CD1c-positive myeloid dendritic cell (primary cell): ENCODE measurements around the gene SIRT6.
A peak's percentile ranks its signal among the peaks of the same experiment; 100 is the strongest.
"Not testable (repeated sequence)": the region's sequence is repeated elsewhere in the genome, so short reads cannot be mapped to it uniquely, and the experiment has no call there.

Experiments used
- DNase-seq: peaks from one replicate; pipeline ENCODE4 v3.0.0-alpha.2; 2016; ENCODE audit errors: extremely low spot score

SIRT6 gene

DNA sequence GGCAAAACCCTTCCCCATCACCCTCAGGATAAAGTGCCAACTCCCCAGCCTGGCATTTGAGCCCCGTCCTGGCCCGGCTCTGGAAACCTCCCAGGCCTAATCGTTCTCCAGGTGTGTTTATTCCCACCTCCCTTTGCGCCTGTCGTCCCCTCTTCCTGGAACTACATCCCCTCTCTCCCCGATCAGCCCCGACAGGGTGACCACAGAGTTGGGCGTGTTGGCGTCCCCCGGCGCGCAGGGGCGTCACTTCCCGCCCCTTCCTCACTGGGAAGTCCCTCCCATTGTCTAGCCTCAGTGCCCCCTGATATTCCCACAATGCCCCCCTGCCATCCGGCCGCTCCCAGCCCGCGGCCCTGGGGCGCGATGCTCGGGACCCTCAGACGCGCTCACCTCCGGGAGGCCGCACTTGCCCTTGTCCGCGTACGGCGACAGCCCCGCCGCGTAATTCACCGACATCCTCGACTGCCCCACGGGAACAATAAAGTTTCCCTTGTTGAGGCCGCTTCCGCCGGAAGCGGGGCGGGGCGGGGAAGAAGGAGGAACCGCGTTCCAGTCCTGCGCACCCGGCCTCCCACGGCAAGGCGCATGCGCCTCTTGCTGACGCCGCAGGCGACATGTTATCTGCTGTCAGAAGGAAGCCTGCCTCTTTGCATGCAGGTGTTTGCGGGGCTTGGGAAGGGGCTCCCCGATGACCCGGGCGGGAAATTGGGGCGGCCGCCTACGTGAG lies at the start of gene SIRT6, which contains the start of gene ANKRD24:
Gene SIRT6 (minus strand): TSS at position 480 of the 727 bp plus-strand sequence. CDS start 24 bp downstream, at position 456.
Gene ANKRD24 (plus strand): TSS at position 606 of the 727 bp plus-strand sequence. CDS start 3,737 bp downstream, outside the sequence.
- peak; percentile 98 for DNase-seq

DNA sequence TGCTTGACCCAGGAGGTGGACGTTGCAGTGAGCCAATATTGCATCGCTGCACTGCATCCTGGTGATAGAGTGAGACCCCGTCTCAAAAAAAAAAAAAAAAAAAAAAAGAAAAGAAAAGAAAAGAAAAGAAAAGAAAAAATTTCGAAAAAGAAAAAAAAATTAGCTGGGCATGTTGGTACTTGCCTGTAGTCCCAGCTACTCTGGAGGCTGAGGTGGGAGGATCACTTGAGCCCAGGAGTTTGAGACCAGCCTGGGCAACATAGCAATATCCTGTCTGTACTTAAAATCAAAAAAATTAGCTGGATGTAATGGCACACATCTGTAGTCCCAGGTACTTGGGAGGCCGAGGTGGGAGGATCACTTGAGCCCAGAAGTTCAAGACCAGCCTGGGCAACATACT lies 49.8 kb upstream of the SIRT6 start:
- not testable (repeated sequence) for DNase-seq

DNA sequence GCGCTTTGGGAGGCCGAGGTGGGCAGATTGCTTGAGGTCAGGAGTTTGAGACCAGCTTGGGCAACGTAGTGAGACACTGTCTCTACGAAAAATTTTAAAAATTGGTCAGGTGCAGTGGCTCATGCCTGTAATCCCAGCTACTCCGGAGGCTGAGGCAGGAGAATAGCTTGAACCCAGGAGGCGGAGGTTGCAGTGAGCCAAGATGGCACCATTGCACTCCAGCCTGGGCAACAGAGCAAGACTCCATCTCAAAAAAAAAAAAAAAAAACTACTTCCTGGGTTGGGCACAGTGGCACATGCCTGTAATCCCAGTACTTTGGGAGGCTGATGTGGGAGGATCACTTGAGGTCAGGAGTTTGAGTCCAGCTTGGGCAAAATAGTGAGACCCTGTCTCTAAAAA lies 49.2 kb upstream of the SIRT6 start:
- not testable (repeated sequence) for DNase-seq

DNA sequence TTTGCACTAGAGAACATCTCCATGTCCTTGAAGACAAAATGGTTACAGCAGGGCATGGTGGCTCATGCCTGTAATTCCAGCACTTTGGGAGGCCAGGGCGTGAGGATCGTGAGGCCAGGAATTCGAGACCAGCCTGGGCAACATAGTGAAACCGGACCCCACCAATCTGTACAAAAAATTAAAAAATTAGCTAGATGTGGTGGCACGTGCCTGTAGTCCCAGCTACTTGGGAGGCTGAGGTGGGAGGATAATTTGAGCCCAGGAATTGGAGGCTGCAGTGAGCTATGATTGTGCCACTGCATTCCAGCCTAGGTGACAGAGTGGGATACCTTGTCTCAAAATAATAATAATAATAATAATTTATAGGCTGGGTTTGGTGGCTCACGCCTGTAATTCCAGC lies 47.9 kb upstream of the SIRT6 start:
- DNase-seq: not testable (repeated sequence)

DNA sequence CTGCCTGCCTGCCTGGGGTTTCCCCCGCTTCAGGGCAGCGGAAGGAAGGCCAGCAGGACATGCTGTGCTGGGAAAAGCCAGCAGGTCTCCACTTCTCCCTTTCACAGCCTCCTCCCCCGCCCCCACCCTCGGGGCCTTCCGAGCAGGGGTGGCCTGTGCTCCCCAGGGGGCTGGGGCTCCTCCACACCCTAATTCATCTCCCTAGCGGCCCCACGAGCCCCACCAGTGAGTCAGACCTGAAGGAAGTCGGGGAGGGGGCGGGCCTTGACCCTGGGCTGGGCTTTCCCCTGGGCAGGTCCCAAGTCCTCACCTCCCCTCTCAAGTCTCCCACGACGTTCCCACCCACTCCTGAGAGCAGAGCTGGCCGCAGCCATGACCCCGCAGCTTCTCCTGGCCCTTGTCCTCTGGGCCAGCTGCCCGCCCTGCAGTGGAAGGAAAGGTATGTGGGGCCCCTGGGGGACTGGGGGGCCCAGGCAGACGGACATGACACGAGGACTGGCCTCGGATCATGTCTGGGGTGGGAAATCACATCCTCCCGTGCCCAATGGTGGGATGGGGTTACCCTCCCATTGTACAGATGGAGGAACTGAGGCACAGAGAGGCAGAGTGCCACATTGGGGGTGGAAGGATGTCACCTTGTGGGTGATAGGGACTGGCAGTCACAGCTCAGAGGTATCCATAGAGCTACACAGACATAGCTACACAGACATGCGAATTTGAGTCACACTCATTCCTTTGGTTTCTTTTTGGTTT lies 47.0 kb upstream of the SIRT6 start, which contains the start of gene EBI3:
Gene EBI3 (plus strand): TSS at position 345 of the 753 bp plus-strand sequence. CDS start 28 bp downstream, at position 373.
- DNase-seq: peak; percentile 62

DNA sequence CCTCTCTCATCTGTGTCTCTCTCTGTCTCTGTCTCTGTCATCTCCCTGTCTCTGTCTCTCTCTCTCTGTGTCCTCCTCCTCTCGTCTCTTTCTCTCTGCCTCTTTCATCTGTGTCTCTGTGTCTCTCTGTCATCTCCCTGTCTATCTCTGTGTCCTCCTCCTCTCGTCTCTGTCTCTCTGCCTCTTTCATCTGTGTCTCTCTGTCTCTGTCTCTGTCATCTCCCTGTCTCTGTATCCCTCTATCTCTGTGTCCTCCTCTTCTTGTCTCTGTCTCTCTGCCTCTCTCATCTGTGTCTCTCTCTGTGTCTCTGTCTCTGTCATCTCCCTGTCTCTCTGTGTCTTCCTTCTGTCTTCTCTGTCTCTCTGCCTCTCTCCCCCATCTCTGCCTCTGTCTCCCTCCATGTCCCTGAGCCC lies 46.4 kb upstream of the SIRT6 start:
- no peak for DNase-seq

DNA sequence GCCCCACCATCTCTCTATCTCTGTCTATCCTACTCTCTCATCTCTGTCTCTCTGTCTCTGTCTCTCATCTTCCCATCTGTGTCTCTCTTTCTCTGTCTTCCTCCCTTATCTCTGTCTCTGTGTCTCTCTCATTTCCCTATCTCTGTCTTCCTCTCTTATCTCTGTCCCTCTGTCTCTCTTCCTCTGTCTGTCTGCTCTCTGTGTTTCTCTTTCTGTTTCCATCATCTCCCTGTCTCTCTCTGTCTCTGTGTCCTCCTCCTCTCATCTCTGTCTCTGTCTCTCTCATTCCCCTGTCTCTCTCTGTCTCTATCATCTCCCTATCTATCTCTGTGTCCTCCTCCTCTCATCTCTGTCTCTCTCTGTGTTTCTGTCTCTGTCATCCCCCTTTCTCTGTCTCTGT lies 45.4 kb upstream of the SIRT6 start:
- no peak for DNase-seq

DNA sequence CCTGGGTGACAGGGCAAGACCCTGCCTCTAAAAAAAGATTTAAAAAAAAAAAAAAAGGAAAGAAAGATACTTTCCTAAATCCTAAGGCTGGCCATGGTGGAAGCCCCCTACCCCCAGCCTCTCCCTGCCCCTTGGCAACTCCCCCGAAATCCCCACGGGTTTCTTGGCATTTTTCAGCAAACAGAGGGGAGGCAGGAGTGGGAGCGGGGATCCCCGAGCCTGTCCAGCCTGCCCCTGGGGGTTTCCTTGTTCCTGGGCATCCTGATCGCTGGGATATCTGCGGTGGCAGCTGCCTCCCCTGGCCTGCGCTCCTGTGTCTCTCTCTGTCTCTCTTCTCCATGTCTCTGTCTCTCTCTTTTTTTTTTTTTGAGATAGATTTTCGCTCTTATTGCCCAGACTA lies 43.5 kb upstream of the SIRT6 start:
- no peak for DNase-seq

DNA sequence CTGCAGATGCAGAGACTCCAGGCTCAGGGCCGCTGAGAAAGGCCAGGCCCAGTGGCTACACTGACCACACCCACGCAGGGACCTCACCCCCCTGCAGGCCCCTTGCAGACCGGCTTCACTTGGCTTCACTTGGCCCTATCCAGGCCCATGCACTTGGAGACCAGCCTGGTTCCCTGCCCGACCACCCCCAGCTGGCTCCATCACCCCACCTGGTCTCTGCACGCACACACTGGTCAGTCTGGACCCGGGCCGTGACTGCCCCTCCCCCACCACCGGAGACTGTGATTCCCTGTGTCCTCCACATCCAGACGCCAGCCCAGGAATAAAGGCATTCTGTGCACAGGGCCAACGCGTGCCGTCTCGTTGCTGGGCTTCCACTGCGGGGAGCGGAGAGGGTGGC lies 42.1 kb upstream of the SIRT6 start:
- DNase-seq: no peak

DNA sequence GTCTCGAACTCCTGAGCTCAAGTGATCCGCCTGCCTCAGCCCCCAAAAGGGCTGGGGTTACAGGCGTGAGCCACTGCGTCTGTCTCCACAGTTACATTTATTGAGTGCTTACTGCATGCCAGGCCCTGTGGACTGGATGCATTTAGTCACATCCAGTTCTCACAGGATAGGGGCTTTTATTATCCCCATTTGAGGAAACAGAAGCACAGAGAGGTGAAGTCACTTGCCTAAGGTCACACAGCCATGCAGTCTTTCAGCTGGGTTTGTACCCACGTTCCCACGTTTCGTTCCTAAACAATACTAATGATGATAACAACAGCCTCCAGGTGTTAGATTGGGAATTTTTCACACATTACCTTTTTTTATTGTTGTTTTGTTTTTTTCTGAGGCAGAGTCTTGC lies 37.8 kb upstream of the SIRT6 start:
- DNase-seq: no peak

DNA sequence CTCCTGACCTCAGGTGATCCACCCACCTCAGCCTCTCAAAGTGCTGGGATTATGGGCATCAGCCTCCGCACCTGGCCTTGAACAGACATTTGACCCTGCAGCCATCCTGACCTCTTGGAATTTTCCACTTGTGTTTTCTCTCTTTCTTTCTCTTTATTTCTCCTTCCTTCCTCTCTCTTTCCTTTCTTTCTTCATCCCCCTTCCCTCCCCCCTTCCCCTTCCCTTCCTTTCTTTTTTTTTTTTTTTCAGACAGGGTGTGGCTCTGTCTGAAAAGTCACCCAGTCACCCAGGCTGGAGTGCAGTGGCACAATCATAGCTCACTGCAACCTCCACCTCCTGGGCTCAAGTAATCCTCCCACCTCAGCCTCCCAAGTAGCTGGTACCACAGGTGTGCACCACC lies 36.2 kb upstream of the SIRT6 start:
- DNase-seq: not testable (repeated sequence)

DNA sequence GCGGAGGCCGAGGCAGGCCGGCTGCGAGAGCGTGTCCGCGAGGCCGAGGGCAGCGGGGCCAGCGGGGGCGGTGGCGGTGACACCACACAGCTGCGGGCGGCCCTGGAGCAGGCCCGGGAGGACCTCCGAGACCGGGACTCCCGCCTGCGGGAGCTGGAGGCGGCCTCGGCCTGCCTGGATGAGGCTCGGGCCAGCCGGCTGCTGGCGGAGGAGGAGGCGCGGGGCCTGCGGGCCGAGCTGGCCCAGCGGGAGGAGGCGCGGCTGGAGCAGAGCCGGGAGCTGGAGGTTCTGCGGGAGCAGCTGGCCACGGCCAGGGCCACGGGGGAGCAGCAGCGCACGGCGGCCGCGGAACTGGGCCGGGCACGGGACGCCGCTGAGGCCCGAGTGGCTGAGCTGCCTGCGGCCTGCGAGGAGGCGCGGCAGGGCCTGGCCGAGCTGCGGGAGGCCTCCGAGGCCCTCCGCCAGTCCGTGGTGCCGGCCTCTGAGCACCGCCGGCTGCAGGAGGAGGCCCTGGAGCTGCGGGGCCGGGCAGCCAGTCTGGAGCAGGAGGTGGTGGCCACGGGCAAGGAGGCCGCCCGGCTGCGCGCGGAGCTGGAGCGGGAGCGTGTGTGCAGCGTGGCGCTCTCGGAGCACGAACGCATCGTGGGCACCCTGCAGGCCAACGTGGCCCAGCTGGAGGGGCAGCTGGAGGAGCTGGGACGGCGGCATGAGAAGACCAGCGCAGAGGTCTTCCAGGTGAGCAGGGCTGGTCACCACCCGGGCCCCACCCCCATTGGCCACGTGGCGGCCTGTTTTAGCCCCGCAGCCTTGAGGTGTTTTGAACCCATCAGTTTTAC lies 35.3 kb upstream of the SIRT6 start:
- DNase-seq: no peak

DNA sequence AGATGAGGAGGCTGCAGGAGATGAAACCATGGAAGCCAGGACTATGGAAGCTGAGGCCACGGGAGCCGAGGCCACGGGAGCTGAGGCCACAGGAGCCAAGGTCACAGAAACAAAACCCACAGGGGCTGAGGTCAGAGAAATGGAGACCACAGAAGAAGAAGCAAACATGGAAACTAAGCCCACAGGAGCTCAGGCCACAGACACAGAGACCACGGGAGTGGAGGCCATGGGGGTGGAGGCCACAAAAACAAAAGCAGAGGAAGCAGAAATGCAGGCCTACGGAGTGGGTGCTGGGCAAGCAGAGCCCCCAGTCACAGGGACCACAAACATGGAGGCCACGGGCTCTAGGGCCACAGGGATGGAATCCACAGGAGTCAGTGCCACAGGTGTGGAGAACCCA lies 34.5 kb upstream of the SIRT6 start:
- DNase-seq: no peak

DNA sequence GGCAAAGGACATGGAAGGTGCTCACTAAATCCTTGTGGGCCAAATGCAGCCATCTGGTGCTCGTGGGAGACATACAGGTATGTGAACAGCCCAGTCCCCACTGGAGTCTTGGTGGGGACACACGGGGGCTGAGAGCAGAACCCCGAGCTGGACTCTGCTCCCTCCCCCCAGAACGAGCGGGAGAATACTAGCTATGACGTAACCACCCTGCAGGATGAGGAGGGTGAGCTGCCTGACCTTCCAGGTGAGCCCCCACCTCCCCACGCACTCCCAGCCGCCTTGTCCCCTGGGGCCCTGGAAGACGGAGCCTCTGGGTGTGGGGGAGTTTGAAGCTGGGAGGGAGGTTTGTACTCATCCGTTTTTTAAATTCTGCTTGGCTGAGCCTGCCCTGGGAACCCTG lies 33.4 kb upstream of the SIRT6 start:
- no peak for DNase-seq

DNA sequence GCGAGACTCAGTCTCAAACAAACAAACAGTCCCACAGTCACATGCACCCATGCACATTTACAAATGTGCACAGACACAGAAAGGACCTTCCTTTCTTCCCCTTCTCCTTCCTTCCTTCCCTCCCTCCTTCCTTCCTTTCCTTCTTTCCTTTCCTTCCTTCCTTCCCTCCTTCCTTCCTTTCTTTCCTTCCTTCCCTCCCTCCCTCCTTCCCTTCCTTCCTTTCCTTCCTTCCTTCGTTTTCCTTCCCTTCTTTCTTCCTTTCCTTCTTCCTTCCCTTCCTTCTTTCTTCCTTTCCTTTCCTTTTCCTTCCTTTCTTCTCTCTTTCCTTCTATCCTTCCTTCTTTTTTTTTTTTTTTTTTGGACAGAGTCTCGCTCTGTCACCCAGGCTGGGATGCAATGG lies 30.8 kb upstream of the SIRT6 start:
- DNase-seq: no peak

DNA sequence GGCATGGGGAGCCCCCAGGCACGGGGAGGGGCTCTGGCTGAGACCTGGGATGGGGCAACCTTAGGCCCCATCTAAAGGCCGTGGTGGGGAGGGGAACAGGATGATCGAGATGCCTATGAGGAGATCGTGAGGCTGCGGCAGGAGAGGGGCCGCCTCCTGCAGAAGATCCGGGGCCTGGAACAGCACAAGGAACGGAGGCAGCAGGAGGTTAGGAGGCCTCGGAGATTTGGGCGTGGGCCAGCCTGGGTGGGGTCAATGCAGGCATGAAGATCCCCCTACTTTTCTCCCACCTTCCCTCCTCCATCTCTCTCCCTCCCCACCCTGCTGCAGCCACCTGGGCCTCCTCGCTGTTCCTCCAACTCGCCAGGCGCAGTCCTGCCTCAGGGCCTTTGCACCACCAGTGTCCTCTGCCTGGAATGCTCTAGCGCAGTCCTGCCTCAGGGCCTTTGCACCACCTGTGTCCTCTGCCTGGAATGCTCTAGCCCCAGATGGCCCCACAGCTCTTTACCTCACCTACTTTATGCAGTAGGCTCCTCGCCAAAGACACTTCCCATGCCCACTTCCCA lies 27.9 kb upstream of the SIRT6 start:
- DNase-seq: no peak

DNA sequence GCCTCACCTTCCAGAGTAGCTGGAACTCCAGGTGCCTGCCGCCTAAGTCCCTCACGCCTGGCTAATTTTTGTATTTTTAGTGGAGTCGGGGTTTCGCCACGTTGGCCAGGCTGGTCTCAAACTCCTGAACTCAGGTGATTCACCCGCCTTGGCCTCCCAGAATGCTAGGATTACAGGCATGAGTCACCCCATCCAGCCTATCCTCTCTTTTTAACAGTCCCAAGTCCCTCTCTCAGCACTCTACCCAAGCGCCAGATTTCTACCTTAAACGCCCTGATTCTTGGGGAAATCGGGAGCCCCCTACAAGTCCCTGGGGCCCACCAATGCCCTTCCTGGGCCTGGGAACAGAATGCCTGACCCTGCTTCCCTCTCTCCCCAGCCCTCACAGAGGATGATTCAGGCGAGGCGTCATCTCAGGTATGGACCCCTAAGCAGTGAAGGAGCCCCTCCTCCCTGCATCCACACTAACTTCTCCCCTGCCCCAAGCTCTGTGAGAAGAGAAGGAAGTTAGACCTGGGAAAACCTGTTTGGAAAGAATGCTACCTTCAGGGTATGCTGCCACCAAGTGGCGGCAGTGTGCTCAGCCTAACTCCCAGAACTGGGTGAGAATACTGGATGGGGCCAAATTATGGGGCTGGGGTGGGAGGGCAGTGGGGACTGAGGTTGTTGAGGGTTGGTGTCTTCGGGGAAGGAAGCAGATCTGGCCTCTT lies 26.2 kb upstream of the SIRT6 start:
- DNase-seq: peak; percentile 30

DNA sequence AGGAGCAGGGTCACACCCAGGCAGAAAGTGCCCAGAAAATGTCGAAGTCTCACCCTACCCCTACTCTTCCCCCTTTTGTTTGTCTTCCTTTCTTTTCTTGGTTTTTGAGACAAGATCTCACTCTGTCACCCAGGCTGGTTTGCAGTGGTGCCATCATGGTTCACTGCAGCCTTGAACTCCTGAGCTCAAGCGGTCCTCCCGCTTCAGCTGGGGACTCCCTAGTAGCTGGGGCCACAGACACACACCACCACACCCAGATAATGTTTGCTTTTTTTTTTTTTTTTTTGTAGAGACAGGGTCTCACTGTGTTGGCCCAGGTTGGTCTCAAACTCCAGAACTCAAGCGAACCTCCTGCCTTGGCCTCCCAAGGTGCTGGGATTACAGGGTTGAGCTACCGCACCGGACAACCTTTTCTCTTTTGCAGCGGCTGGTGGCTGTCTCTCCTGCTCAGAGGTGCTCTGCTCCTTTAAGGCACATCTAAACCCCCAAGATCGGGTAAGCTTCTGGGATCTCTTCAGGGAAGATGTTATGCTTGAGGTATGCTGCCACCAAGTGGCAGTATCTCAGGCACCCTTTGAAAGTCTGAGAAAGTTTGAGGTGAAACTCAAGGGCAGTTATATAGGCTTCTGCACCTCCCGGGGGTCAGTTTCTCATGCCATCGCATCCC lies 24.6 kb upstream of the SIRT6 start:
- no peak for DNase-seq

DNA sequence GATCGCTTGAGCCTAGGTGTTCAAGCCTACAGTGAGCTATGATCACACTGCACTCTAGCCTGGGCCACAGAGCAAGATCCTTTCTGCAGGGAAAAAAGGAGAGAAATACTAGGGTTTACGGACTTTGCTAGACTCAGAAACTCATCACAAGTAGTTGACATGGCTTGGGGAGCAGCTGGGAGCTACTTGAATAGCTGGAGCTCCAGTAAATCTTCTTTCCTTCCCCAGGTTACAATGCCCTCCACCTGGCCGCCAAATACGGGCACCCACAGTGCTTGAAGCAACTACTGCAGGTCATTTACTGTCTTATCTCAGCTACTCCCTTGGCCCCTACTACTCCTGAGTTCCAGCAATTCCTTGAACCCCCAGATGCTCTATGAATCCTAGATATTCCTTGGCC lies 19.4 kb upstream of the SIRT6 start:
- no peak for DNase-seq

DNA sequence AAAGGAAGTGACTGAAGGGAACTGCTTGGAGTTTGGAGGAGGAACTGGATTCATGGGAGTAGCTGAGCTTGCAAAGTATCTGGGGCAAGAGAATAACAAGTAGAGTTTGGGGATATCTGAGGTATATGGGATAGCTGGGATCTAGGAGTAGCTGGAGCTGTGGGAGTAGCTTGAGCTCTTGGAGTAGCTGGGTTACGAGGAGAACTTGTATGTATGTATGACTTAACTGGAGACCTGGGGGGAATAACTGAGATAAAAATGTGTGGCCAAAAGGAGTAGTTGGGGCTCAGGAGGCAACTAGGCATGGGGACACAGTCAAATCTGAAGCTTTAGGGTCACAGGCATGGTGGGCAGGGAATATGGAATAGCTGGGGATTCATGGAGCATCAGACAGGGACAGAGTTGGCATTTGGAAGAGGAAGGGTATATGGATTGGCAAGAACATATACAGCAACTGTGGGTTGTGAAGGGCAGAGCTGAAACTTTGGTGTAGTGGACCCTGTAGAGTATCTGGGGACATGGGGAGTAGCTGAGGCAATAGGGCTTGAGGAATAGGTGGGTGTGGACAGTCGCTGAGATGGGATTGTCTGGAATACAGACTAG lies 18.7 kb upstream of the SIRT6 start:
- DNase-seq: no peak
